GM12864 (cell line): Measurements from ENCODE around the gene VPS35.
"Not testable (repeated sequence)": the region's sequence is repeated elsewhere in the genome, so short reads cannot be mapped to it uniquely, and the experiment has no call there.

ENCODE experiments used
- DNase-seq: peaks from one replicate; pipeline ENCODE4 v3.0.0-alpha.2; 2011; ENCODE audit warnings: low read depth
- H3K4me3 ChIP-seq: 2 replicates; pipeline ENCODE4 v1.5.1; 2011; ENCODE audit warnings: mild to moderate bottlenecking, low read depth, low read length, control low read depth
- TF ChIP-seq, protein P1 (sequence below): IDR thresholded peaks from 2 replicates; pipeline ENCODE4 v1.5.1; 2011; ENCODE audit warnings: low read depth, mild to moderate bottlenecking, moderate library complexity, low read length, control low read depth, inconsistent platforms; ENCODE audit errors: missing control alignments

The VPS35 gene

DNA sequence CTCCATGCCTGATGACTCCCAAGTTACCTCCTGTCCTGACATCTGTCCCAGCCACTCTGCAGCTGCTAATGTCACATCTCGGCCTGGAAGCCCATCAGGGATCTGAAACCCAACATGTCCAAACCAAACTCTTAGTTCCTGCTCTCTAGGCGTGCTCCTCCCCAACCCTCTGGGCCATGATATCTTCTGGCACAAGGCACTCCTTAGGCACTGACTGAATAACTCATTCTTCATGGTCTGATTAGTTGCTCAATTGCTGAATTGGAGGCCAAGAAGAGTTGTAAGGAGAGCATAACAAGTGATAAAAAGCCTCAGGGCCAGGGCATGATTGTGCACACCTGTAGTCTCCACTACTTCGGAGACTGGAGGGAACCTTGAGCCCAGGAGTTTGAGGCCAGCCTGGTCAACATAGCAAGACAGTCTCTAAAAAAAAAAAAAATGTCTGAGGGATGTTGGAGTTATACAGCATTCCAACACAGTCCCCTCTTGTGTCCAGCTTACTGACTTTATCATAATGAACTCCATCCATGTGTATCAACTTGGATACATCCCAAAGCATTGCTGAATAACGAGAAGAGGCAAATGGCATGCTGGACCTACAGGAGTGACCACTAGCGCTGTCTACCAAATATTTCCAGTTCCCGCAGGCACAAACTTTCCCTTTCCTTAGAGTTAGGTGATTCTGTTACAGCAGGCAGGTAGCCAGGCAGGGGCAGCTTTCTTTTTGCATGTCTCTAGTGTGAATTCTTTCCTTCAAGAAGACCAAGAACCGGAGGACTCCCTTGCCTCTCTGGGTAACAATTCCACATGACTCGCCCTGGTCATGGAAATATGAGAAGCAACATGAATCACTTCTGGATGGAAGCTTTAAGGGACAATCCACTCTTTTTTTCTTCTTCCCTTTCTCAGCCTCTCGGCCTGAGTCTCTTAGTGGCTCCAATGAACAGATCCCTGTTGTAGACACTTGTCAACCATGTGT lies 49.7 kb downstream of the VPS35 start:
- TF ChIP-seq, protein P1, sequence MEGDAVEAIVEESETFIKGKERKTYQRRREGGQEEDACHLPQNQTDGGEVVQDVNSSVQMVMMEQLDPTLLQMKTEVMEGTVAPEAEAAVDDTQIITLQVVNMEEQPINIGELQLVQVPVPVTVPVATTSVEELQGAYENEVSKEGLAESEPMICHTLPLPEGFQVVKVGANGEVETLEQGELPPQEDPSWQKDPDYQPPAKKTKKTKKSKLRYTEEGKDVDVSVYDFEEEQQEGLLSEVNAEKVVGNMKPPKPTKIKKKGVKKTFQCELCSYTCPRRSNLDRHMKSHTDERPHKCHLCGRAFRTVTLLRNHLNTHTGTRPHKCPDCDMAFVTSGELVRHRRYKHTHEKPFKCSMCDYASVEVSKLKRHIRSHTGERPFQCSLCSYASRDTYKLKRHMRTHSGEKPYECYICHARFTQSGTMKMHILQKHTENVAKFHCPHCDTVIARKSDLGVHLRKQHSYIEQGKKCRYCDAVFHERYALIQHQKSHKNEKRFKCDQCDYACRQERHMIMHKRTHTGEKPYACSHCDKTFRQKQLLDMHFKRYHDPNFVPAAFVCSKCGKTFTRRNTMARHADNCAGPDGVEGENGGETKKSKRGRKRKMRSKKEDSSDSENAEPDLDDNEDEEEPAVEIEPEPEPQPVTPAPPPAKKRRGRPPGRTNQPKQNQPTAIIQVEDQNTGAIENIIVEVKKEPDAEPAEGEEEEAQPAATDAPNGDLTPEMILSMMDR = no peak
- no peak overlapping the region for H3K4me3 ChIP-seq
- no peak for DNase-seq

DNA sequence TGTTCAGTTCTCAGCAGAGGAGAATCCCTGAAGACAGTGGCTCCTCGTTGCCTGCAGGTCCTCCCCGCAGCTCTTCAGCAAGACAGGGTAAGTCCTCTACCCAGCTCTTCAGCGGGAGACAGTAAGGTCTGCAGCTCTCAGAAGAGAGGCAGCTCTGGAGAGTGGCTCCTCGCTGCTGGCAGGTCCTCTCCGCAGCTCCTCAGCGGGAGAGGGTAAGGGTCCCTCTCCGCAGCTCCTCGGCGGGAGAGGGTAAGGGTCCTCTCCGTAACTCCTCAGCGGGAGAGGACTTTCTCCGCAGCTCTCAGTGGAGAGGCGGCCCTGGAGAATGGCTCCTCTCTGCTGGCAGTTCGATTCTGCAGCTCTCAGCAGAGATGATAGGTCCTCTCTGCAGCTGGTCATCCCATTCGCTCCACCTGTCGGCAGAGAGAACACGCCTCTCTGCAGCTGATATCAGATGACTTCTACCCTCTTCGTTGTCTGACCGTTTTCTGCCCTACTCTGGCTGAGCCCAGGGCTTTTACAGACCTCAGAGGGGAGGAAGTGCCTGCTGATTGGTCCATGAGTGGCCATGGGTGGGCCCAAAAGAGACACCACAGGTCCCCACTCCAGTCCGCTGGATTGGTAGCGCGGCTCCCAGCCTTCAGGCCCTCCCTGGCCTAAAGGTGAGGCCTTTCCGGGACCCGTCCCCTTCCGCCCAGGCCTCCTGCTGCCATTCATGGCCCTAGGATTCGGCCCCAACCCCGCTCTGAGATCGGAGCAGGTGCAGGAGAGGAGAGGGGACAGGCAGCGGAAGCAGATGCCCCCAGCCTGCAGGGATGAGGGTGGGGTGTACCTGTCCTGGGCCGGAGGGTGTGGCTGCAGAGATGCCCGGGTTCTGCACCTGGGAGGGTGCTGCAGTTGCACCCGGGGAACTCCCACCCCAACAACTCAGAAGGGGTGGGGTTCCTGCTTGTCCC lies 55.9 kb downstream of the VPS35 start:
- DNase-seq = no peak
- TF ChIP-seq, protein P1 = no peak
- H3K4me3 ChIP-seq = no peak overlapping the region

DNA sequence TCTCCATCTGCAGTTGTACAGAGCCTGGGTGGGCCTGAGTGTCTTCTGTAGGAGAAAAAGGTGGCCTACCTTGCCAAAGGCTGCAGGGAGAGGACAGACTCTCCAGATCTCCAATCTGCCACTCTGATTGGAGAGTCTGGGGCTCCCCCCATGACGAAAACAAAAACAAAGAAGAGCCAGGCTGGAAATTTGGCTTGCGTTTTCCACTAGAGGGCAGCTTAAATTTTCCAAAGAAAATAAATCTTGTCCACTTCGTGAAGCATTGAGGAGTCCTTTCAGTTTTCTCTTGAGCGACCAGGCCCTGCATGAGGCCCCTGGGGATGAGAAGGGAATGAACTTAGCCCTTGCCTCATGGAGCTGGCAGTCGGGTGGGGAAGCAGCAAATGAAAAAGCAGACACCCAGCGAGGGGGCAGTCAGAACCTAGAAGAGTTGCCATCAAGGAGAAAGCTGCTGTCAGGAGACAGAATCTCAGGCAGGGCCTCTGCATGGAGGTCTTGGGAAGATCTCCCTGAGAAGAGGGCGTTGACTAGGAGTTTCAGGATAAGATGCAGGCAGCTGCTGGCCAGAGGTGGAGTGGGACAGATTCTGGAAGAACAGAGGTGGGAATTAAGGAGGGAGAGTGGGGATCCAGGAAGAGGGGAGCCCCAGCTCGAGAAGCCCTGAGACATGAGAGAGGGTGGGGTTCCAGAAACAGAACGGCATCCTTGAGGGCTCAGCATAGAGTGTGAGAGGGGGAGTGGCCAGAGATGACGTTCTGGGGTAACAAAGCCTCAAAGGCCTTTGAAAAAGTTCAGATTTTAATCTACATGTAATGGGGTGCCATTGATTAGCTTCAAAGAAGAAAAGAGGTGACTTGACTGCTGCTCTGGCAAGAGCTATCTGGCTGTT lies 59.4 kb downstream of the VPS35 start:
- H3K4me3 ChIP-seq = no peak overlapping the region
- TF ChIP-seq, protein P1 = peak; percentile 31
- no peak for DNase-seq

DNA sequence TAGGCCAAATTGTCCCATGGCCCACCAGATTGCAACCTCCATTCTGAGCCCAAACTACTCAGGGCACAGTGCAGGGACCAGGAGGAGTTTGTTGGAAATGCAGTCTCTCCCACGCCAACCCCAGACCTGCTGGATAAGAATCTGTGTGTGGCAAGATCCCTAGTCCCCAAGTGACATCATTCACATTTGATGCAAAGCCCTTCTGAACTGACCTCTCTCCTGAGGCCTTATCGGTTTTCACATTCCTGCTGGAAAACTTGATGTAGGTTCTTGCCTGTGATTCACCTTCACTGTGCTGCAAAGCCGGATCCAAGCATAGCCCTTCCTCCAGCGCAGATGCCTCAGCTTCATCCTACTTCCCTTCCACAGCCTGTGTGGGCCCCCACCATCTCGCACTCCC lies 61.2 kb downstream of the VPS35 start:
- no peak for DNase-seq
- TF ChIP-seq, protein P1 = no peak
- no peak overlapping the region for H3K4me3 ChIP-seq

DNA sequence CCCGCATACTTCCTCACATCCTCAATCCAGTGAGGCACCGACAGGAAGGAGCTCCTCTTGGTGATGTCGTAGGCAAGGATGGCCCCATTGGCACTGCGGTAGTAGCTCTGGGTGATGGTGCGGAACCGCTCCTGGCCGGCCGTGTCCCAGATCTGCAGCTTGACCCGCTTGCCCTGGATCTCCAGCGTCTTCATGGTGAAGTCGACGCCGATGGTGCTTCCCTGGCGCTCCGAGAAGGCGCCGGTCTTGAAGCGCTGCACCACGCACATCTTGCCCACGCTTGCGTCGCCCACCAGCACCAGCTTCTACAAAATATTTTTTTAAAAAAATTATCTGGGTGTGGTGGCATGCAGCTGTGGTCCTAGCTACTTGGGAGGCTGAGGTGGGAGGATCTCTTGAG lies 62.3 kb downstream of the VPS35 start:
- not testable (repeated sequence) for H3K4me3 ChIP-seq, DNase-seq

DNA sequence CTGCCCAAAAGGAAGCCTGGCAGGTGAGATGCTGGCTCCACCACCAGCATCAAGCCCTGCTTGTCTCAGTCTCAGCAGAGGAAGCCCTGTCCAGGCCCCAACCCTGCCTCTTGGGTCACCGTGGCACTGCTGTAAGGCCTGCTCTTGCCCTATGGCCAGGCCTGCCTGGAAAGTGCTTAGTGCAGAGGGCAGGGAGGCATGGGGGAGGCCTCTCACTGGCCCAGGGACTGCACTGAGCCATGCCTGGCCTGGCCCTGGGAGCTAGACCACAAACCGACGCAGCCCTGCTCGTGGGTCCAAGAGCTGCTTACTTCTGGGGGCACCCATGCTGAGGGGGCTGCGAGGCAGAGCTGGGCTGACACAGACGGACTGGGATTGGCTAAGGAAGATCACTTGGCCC lies 64.1 kb downstream of the VPS35 start:
- H3K4me3 ChIP-seq = not testable (repeated sequence)

DNA sequence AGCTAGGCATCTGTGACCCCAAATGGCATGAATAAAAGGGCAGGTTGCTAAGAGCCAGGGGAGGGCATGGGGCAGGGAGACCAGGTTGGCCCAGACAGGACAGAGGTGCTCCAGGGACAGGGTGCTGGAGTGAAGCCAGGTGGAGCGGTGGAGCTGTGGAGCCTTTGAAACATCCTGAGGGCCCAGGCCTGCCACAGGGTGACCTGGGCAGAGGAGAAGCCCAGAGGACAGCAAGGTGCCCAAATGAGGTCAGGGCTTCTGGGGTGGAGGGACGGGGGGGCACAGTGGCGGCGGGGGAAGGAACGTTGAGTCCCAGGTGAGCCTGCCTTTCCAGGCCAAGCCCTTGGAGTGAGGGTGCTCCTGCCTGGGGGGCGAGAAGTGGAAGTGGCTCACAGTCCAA lies 65.3 kb downstream of the VPS35 start:
- H3K4me3 ChIP-seq, DNase-seq: not testable (repeated sequence)

More for the DNA sequence above, 64.1 kb downstream of the VPS35 start:
- DNase-seq = not testable (repeated sequence)

DNA sequence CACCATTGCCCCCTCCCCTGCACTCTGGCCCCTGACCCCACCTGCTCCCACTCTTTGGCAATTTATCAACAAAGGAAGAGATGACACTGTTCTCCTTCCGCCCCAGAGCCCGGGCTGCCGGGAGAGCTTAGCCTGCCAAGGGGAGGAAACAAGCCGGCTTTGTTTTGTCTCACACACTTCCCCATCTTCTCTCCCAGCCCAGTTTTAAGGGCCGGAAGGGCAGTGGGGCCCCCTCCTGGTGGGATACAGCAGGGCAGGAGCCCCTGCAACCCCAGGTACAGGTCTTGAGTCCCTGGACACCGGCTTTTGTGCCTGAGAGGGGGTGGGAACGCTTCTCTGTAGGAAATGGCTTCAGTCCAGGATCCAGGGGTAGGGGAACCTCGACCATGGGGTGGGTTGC lies 65.7 kb downstream of the VPS35 start:
- H3K4me3 ChIP-seq, DNase-seq: not testable (repeated sequence)
